Aorta (tissue), 5 donors: ENCODE measurements around the gene APOA1. TPM values are rescaled to one million over a fixed set of nuclear protein-coding genes. Genes with fewer than 3 reads are reported as not detected.
A peak's percentile ranks its signal among the peaks of the same experiment; 100 is the strongest.

Experiments
- ATAC-seq: fragments of 200-7000 bp; cut with Tn5 transposase; one replicate; pipeline ENCODE4 v1.9.1; 2022; ENCODE audit warnings: moderate library complexity; ENCODE audit not compliant: low FRiP score
- DNase-seq, 2 donors: peaks; one replicate each; pipeline ENCODE4 v3.0.0-alpha.2; 2020
- H3K27ac ChIP-seq, 2 donors: one replicate each; pipeline ENCODE4 v1.5.1; 2013; ENCODE audit warnings: low read length in 2 of 2, mild to moderate bottlenecking in 2 of 2, moderate library complexity in 2 of 2, control low read depth in 1 of 2, inconsistent platforms in 1 of 2, low read depth in 1 of 2
- H3K27me3 ChIP-seq, 2 donors: one replicate each; pipeline ENCODE4 v1.6.1; 2013; ENCODE audit warnings: control low read depth in 1 of 2, low read length in 1 of 2, mild to moderate bottlenecking in 1 of 2, moderate library complexity in 1 of 2; ENCODE audit not compliant: insufficient read depth in 2 of 2, control insufficient read depth in 1 of 2
- H3K36me3 ChIP-seq, 2 donors: one replicate each; pipeline ENCODE4 v1.6.1; 2013; ENCODE audit warnings: control low read depth in 1 of 2, low read length in 1 of 2, mild to moderate bottlenecking in 1 of 2; ENCODE audit not compliant: insufficient read depth in 2 of 2, control insufficient read depth in 1 of 2
- H3K4me1 ChIP-seq, 2 donors: one replicate each; pipeline ENCODE4 v1.6.1; 2013; ENCODE audit warnings: low read length in 2 of 2, control low read depth in 1 of 2, mild to moderate bottlenecking in 1 of 2, moderate library complexity in 1 of 2; ENCODE audit not compliant: insufficient read depth in 2 of 2, control insufficient read depth in 1 of 2
- H3K4me3 ChIP-seq, 2 donors: one replicate each; pipeline ENCODE4 v1.5.1; 2013; ENCODE audit warnings: low read length in 2 of 2, control low read depth in 1 of 2, mild to moderate bottlenecking in 1 of 2
- H3K9me3 ChIP-seq: one replicate; pipeline ENCODE4 v1.6.1; 2013; ENCODE audit warnings: mild to moderate bottlenecking, low read length; ENCODE audit not compliant: control insufficient read depth
- WGBS, 2 donors: extraction: QIAGEN DNeasy Blood & Tissue Kit; methylation state at CpG; one replicate each; pipeline ENCODE4 v1.1.7; 2013; 5-methylcytosine and 5-hydroxymethylcytosine counted together
- intact Hi-C, 2 donors: fragments of 100-400 bp; cut with DNase I; formaldehyde crosslinking; loops; one replicate each; pipeline versions ENCODE4 v1.14.2 to v1.15.0; 2022
- polyA plus RNA-seq, 2 donors: library from polyadenylated mRNA; stranded (reverse); fragments of 200-250 nt; gene quantifications; one replicate each; pipeline ENCODE4 v1.2.3, GENCODE V29; 2013
- total RNA-seq, 2 donors: library from RNA; stranded (reverse); fragmentation: NEBNext Ultra II Directional; extraction: Animal tissue kit (Norgen Biotek cat#: 25700); gene quantifications; one replicate each; pipeline ENCODE4 v1.2.1, GENCODE V29; 2021
- donor health status: healthy with polysubstance abuse.
- donor health status: Bipolar disorder and iron deficiency.
- donor health status: DM: no; HTN: no; CAD: no.
- donor health status: DM: no; HTN: no; CAD: no.
- donor health status: DM: yes; HTN: yes; CAD: no.

The APOA1 gene
- total and polyA plus RNA-seq, 4 donors = 1.2 to 416 TPM; not detected in 2

- WGBS, 2 donors = 71 to 93% methylated on average over 6 of the region's 6 CpGs
These were observed 16.1 kb upstream of the APOA1 start for GRCh38 chr11:116853461-116854073.

GRCh38 chr11:116852261-116853031, 15.0 kb upstream of the APOA1 start:
- H3K4me3 ChIP-seq = no peak overlapping the region
- no peaks in the 10 kb centered on the region for H3K9me3 ChIP-seq
- H3K27me3 ChIP-seq = no peaks in the 10 kb centered on the region
- DNase-seq (no peak), ATAC-seq (peak; percentile 55)
- H3K36me3 ChIP-seq = peaks cover 0 to 4% of the 10 kb centered on the region in 2 donors
- 58 to 60% methylated on average over 5 of the region's 5 CpGs for WGBS, 2 donors
- intact Hi-C loops = no loop called here
- no peaks in the 10 kb centered on the region for H3K4me1 ChIP-seq
- H3K27ac ChIP-seq = peak overlapping the region in 1 of 2 donors; percentile 5

More at GRCh38 chr11:116853461-116854073, 16.1 kb upstream of the APOA1 start:
- no peak for DNase-seq
- Histone ChIP-seq H3K36me3 (peaks cover 0 to 2% of the 10 kb centered on the region in 2 donors), H3K27ac (no peak overlapping the region), H3K9me3 (no peaks in the 10 kb centered on the region), H3K27me3 (no peaks in the 10 kb centered on the region), H3K4me1 (no peaks in the 10 kb centered on the region), H3K4me3 (no peak overlapping the region)
- no peak for ATAC-seq
- intact Hi-C loops = no loop called here

- 53 to 62% methylated on average over 7 of the region's 7 CpGs for WGBS, 2 donors
- no peaks in the 10 kb centered on the region for H3K27me3 ChIP-seq
- no peaks in the 10 kb centered on the region for H3K9me3 ChIP-seq
- ATAC-seq = no peak
- DNase-seq = peak in 1 of 2 donors; percentile 63
- no peak overlapping the region for H3K27ac ChIP-seq
- H3K36me3 ChIP-seq = peaks cover 0 to 7% of the 10 kb centered on the region in 2 donors
- no peaks in the 10 kb centered on the region for H3K4me1 ChIP-seq
- no peak overlapping the region for H3K4me3 ChIP-seq
- intact Hi-C loops = no loop called here
These were observed 14.2 kb upstream of the APOA1 start for GRCh38 chr11:116851626-116852025.

DNA sequence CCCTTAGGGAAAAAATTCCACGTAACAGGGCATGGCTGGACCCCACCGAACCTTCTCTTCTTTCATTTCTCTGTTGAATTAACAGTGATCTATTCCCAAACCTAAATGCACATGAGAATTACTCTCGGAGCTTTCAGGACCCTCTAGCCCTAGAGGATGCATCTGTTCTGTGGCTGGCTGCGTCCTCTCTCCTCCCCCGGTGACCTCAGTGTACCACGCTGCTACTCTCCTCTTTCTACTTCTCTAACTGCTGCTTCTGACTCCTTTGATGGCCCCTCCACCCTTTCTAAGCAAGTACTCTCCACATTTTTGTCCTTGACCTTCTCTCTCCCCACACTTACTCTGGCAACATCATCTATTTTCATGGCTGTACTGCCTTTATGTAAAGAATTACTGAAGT, 12.1 kb upstream of the APOA1 start:
- no peaks in the 10 kb centered on the region for H3K4me1 ChIP-seq
- H3K4me3 ChIP-seq = no peak overlapping the region
- H3K36me3 ChIP-seq = peaks cover 0 to 11% of the 10 kb centered on the region in 2 donors
- 94 to 98% methylated on average over 6 of the region's 6 CpGs for WGBS, 2 donors
- no peaks in the 10 kb centered on the region for H3K9me3 ChIP-seq
- no peak for DNase-seq
- no peaks in the 10 kb centered on the region for H3K27me3 ChIP-seq
- H3K27ac ChIP-seq = no peak overlapping the region
- intact Hi-C loops = no loop called here
- no peak for ATAC-seq

DNA sequence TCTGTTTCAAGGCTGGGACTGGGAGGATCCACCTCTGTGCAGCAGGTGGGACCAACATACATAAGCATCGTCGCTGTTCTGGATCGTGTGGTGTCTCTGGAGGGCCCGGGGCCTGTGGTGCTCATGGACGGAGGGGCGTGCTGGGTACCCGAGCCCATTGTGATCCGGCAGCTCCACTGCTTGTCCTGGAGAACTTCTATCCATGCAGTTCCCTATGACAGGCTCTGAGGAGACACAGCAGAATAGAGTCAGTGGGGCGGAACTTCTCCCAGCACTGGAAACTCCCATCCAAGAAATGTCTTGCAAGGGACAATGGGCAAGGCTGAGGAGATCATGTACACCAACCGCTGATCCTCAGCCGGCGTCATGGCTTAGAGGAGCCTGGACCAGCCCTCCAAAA, 11.6 kb upstream of the APOA1 start:
- Histone ChIP-seq H3K36me3 (peaks cover 0 to 11% of the 10 kb centered on the region in 2 donors), H3K4me3 (no peak overlapping the region), H3K27ac (no peak overlapping the region), H3K27me3 (no peaks in the 10 kb centered on the region), H3K9me3 (no peaks in the 10 kb centered on the region), H3K4me1 (no peaks in the 10 kb centered on the region)
- DNase-seq (peak in 1 of 2 donors; percentile 46), ATAC-seq (no peak)
- WGBS, 2 donors = 96% methylated on average over 12 of the region's 12 CpGs
- intact Hi-C loops = no loop called here

DNA sequence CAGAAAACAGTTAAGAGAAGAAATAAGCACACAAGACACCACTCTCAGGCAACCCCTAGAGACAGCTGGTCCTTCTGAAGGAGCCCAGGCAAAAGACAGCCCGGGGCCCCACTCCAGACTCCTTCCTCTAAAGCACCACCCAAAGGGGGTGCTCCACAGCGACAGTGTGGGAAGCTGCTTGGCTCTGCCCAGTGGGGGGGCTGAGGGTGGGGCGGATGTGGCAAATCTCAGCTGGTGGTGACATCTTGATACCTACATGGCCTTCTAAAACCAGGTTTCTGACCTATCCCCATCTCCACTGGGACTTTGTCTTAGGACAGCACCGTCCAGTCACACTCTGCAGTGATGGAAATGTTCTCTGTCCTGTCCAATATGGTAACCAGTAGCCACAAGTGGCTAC, 10.2 kb upstream of the APOA1 start:
- intact Hi-C loops = no loop called here
- no peaks in the 10 kb centered on the region for H3K27me3 ChIP-seq
- no peaks in the 10 kb centered on the region for H3K4me1 ChIP-seq
- H3K27ac ChIP-seq = no peak overlapping the region
- H3K36me3 ChIP-seq = peaks cover 0 to 15% of the 10 kb centered on the region in 2 donors
- DNase-seq (no peak), ATAC-seq (no peak)
- H3K9me3 ChIP-seq = no peaks in the 10 kb centered on the region
- H3K4me3 ChIP-seq = no peak overlapping the region
- 95 to 97% methylated on average over 4 of the region's 4 CpGs for WGBS, 2 donors

- no peaks in the 10 kb centered on the region for H3K4me1 ChIP-seq
- no peaks in the 10 kb centered on the region for H3K9me3 ChIP-seq
- H3K27me3 ChIP-seq = no peaks in the 10 kb centered on the region
- ATAC-seq (no peak), DNase-seq (no peak)
- H3K27ac ChIP-seq = no peak overlapping the region
- peaks cover 0 to 15% of the 10 kb centered on the region in 2 donors for H3K36me3 ChIP-seq
- 63 to 73% methylated on average over 4 of the region's 4 CpGs for WGBS, 2 donors
- no peak overlapping the region for H3K4me3 ChIP-seq
- intact Hi-C loops = no loop called here
These were observed 7.3 kb upstream of the APOA1 start for GRCh38 chr11:116844722-116845121.

GRCh38 chr11:116843661-116844060, 6.2 kb upstream of the APOA1 start:
- no peak for DNase-seq
- Histone ChIP-seq H3K36me3 (peaks cover 0 to 15% of the 10 kb centered on the region in 2 donors), H3K27me3 (no peaks in the 10 kb centered on the region), H3K4me3 (no peak overlapping the region), H3K27ac (no peak overlapping the region), H3K9me3 (no peaks in the 10 kb centered on the region), H3K4me1 (no peaks in the 10 kb centered on the region)
- WGBS, 2 donors = 94 to 95% methylated on average over 9 of the region's 9 CpGs
- intact Hi-C loops = no loop called here
- no peak for ATAC-seq

DNA sequence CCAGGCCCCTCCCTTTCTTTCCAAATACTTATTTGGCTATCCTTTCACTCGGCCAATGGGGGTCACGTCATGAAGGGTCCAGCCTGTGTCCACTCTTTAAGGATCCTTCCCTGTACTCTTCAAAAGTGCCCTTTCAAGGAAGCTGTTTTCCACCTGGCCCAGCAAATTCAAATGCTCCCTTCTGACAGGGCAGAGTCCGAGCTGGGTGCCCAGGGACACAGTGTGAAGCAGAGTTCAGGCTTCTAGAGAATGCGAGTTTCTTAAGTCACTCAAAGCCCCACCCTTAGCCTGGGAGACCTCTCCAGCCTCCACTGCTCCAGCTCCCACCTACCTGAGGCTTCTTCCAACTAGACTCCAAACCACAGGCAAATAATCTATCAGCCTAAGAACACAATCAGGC, 5.5 kb upstream of the APOA1 start:
- H3K36me3 ChIP-seq = peaks cover 0 to 15% of the 10 kb centered on the region in 2 donors
- intact Hi-C loops = no loop called here
- H3K27ac ChIP-seq = no peak overlapping the region
- no peaks in the 10 kb centered on the region for H3K4me1 ChIP-seq
- WGBS, 2 donors = 83 to 86% methylated on average over 4 of the region's 4 CpGs
- no peaks in the 10 kb centered on the region for H3K9me3 ChIP-seq
- no peaks in the 10 kb centered on the region for H3K27me3 ChIP-seq
- DNase-seq = no peak
- no peak for ATAC-seq
- H3K4me3 ChIP-seq = no peak overlapping the region
